CD4-positive, alpha-beta T cell treated with Interferon alpha-2 for 1 hour (primary cell): ENCODE data around the gene DHRS13.
"Not testable (repeated sequence)": the region's sequence is repeated elsewhere in the genome, so short reads cannot be mapped to it uniquely, and the experiment has no call there.

Source experiments
- DNase-seq, 2 donors: peaks; one replicate each; pipeline ENCODE4 v3.0.0-alpha.2; 2020 to 2022

Gene DHRS13

DNA sequence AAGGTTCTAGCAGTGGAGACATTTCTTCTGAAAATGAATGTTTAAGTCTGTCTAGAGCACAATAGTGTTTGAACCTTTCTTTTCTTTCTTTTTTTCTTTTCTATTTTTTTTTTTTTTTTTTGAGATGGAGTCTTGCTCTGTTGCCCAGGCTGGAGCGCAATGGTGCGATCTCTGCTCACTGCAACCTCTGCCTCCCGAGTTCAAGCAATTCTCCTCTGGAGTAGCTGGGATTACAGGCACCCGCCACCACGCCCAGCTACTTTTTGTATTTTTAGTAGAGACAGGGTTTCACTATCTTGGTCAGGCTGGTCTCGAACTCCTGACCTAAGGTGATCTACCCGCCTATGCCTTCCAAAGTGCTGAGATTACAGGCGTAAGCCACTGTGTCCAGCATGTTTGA, 31.6 kb upstream of the DHRS13 start:
- DNase-seq: not testable (repeated sequence)

DNA sequence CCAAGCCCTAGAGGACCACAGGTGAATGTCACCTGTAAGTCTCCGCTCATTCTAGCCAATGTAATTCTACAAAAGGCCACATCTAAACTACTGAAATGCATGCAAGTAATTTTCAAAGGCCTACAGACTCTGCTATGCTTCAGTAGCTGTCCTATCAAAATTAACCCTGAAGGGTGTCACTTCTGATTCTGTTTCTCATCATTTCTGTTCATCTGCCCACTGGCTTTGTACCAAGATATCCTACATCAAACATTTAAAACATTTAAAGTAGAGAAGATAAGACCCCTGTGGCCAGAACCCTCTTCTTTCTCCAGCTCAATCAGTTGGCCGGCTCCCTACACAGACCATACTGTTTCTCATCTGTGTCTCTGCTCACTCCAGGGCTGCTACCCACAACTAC, 26.9 kb upstream of the DHRS13 start:
- DNase-seq: no peak

DNA sequence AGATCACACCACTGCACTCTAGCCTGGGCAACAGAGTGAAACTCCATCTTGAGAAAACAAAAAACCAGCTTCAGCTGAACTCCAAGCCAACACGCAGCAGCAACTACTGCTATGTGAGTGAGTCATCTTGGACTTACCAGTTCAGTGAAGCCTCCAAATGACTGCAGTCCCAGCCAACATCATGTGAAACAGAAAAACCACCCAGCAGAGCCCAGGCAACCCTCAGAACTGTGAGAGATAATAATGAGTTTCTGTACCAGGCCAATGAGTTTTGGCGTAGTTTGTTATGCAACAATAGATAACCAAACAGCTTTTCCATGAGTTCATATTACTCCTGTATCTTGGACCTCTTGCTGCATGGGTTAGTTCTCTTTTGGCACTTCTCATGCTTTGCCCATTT, 25.2 kb upstream of the DHRS13 start:
- DNase-seq: peak; percentile 11 to 21

DNA sequence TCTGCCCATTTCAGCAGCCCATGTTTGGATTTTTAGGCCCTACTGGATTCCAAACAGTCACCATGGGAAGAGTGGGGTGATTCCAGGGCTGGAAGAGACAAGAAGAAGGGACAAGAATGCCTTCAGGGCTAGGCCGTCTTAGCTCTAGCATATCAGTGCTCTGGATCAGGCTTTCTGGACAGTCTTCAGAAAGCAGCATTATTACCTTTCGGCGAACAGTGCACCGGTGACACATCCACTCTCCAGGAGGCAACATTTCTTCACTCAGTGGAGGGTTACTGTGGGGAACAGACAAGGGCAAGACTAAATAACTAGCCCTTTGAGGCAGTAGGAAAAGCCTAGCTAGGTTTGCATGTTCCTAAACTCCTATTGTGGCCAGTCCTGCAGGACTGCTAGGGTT, 23.9 kb upstream of the DHRS13 start:
- no peak for DNase-seq

DNA sequence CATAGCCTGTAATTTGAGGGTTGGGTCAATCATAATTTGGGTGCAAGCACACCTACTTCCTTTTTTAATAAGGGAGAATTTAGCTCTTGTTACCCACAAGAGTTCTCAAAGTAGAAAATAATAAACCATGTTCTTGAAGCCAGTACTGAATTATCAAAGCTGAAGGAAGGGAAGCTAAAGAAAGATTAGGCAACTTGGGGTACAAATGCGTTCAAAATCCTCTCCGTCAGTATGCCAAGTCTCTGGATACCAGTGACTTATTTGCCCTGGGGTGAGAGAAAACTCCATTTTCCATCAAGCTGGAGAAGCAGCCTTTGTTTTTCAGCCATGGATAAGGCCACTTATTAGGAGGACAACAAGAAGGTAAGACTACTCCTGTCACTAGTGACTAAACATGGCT, 23.5 kb upstream of the DHRS13 start:
- no peak for DNase-seq

DNA sequence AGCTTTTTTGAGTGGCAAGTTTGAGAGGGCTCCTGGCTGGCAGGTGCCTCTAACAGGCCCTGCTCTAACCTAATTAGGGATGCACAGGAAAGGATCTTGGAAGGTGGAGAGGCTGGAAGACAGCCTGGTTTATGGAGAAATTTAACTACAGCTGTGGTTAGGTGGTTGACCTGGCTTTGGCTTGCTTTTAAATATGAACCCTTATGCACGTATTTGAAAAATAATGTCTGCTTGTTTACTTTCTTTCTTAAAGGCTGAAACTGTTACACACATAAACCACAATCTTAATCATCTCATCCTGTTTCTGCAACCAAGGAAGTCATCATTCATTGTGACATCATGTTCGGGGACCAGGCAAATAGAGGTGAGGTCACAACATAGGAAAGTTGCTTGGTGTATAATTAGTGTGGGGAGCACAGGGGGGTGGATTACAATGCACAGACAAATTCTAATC, 23.1 kb upstream of the DHRS13 start:
- peak; percentile 74 to 89 for DNase-seq

DNA sequence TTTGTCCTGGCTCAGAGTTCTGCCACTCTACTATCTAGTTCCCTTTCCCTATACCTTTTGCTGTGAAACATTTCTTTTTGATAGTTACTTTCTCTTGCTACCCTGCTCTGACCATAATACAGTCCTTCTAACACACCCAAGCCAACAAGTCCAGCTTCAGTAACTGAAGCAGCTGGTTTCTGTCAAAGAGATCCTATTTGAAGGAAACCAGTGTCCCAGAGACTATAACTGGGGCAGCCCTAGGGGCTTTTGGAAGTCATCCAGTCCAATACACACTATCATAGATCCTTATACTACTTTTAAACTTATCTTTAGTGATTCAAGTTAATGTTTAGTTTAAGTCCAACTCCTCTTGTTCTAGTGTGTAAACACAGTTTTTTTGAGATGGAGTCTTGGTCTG, 17.3 kb upstream of the DHRS13 start:
- DNase-seq: no peak

DNA sequence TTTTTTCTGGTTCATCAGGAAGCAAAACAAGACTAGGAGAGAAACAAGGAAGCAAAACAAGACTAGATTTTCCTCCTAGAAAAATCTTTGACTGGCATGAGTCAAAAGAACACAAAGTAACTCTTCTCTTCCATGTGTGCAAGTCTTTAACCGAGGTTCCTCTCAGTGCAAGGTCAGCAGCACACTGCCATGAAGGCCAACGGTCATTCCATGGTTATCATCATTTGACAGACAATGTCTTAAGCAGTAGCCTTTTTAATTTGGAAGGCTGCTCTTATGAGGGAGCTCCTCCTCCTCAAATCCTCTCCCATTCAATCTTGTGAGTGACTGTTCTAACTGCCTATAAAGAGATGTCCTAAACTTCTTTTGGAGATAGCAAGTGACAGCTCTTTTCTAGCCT, 15.4 kb upstream of the DHRS13 start:
- no peak for DNase-seq

DNA sequence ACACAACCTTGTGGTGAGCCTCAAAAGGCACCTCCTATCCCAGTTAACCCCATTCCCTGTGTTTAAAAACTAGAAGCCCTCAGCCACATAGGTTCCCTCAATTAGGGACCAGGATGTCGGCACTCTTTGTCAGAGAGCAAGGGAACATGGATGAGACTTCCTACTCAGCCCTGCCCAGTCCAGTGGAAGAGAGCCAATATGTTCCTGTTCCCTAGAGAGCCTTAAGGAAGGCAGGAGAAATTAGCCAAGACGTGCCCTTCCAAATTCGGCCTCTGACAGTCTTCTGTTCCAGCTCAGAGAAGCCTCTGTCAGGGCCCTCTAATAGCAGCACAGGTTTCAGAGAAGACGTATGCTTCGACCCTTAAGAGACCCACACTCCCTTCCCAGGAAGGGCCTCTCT, 14.6 kb upstream of the DHRS13 start:
- DNase-seq: no peak

DNA sequence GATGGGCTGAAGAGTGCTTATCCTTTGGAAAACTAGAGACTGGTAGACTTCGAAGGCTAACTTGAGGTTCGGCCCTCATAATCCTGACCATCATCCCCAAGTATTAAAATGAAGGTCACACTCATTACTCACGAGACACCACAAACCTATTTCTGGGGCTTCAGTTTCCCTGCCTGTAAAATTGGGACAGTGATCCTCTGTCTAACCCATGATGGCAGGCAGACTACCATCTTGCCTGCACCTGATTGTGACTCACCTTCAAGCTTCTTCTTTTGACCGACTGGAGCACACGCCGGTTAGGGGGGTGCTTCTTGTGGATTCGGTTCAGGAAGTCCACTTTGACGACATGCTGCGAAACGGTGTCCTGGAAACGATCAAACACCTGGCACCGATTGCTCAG, 14.2 kb upstream of the DHRS13 start:
- no peak for DNase-seq

DNA sequence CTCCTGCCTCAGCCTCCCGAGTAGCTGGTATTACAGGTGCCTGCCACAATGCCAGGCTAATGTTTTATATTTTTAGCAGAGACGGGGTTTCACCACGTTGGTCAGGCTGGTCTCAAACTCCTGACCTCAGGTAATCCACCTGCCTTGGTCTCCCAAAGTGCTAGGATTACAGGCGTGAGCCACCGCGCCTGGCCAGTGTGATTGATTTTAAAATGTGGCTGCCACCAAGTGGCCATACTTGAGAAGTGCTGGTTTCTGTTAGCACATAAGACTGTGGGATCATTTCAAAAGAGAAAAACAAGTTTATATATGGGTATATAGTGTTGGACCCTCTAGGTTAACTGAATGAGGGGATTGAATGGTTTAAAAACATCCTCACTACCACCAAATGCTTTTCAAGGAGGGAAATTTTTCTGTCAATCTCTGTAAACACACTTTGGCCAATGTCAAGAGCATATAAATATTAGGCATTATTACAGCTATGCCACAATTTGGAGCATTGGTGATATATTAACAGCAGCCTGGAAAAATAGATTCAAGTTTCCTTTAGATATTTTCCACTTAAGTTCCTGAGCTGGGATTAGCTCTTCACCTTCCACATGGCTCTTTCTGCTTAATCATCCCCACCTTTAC, 13.5 kb upstream of the DHRS13 start:
- peak; percentile 42 to 69 for DNase-seq

DNA sequence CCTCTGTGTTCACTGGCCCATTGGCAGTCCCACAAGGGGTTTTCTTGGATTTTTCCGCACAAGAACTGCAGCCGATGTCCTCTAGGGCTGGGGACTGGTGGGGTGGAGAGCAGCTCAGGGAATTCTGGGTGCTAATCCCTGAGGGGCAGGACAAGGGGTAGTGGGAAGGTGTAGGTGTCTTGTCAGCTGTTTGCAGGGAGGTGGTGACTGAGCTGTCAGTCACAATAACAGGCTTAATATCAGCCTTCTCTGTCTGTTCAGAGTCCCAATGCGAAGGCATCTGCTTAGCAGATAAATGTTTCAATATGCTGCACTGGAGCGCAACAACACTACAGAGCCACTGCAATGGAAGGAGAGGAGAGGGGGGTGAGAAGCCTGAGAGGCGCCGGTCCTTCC, 10.1 kb upstream of the DHRS13 start:
- no peak for DNase-seq

DNA sequence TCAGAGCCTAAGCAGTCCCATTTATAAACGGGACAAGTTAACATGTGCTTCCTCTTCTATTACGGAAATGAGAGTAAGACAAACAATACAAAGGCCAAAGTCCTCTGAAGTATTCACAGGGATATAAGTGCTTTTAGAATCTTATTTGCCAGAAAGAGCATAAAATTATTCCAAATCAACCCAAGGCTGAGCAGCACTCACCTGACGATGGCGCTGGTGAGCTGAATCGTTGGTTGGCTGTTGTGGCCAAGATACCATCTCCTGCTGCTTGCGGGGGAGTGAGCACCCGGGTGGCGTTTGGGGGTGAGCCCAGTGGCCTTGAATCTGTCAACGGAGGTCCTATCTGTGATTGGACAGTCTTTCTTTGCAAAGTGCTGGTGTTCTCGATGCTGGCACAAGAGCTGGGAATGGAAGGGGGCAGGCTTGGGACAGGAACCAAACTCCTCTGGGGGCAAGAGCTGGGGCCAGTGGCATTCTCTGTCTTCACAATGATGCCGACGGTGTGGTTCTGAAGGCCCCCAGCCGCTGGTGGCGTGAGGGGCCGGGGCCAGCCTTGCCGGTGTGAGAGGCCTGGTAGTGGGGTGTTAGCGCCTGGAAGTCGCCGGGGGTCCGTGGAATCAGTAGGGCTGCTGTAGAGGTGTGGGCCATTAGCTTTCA, 9.5 kb upstream of the DHRS13 start:
- peak in 1 of 2 donors; percentile 20 for DNase-seq

DNA sequence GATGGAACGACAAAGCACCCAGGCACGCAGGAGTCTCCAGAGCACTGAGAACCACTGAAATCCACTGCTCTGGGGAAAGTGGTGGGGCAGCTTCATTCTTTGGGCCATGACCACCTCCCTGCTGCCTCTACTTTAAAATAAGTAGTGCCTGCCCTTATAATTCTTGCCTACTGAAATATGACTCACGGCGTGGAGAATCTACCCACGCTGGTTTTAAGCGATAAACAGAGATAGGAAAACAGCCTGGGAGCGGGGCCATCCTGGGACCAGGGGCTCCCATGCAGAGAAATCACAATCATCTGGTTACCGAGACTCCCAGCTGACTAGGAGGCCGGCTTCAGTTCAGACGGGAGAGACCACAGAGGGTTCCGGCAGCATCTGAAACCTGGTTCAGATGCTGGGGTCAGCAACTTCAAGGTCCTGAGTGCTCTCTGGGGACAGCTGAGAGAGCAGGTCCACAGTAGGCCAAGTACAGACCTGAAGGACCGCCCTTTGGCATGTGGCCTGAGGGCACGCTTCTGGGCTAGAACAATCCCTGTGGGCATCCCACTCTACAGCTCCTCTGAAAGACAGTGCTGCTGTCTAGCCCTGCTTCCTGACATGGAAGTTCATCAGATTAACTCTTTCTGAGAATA, 8.6 kb upstream of the DHRS13 start:
- no peak for DNase-seq

DNA sequence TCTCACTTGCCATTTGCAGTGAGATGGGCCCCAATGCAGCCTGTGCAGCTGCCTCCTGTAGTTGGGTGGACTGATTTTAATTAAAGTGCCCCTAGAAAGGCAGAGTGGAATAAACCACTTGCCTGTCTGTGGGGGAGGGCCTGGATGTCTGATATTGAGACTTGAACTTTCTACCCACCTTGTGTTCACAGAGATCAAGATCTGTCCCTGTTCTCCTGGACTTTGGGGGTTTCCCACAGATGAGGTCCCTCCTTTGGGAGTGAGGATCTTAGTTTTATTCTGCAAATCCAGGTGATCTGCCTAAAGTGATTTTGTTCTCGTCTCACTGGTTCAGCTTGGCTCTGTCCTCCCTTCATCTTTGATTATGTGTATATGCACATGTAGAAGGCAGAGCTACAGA, 7.7 kb upstream of the DHRS13 start:
- no peak for DNase-seq

DNA sequence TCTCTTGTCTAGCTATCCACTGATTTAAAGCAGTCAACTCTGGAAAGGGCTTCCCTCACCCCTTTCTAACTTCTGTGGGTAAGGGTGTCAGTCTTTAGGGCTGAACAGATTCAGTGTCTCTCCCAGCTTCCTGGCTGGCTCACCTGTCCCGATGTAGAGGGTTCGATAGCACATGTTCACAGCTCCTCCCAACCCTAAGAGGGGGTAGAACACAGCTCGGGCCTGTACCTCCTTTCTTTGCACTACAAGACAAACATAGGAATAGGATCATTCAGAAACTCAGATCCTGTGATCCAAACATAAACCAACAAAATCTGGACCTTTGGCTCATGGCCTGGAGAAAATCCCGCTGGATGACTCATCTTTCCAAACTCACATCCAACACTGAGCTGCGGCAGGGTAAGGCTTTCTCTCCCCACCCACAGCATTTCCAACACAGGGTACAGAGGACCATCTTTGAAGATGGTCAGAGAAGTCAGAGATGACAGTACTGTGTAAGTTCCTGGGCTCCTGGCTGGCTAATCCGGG, 5.8 kb upstream of the DHRS13 start:
- no peak for DNase-seq

DNA sequence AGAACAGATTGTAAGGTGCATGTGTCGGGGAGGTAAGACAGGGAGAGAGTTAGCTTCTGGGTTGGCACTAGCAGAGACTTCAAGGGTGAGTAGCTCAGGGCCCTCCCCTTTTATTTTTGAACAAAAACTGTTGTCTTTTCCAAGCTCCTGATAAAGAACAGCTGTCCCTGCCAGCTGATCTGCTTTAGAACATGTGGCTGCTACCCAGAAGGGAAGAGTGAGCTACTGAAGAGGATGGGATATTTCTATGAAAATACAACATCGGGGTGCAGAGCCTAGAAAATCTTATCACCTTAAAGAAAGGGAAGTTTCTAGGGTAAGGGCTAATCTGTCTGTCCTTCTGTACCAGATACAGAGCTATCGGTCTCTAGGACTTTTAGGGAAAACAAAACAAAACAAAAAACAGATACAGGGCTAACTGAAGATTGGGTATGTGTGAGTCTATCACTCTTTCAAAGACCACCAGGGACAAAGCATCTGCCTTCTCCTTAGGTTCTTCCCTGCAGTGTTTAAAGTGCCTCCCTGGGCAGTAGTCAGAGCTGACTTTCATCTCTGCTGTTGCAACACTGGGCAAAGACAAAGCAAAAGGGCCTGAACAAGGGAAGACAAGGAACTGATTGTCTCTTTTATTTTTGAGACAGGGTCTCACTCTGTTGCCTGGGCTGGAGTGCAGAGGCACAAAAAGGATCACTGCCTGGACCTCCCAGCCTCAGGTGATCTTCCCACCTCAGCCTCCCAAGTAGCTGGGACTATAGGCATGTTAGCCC, 5.0 kb upstream of the DHRS13 start:
- DNase-seq: no peak

DNA sequence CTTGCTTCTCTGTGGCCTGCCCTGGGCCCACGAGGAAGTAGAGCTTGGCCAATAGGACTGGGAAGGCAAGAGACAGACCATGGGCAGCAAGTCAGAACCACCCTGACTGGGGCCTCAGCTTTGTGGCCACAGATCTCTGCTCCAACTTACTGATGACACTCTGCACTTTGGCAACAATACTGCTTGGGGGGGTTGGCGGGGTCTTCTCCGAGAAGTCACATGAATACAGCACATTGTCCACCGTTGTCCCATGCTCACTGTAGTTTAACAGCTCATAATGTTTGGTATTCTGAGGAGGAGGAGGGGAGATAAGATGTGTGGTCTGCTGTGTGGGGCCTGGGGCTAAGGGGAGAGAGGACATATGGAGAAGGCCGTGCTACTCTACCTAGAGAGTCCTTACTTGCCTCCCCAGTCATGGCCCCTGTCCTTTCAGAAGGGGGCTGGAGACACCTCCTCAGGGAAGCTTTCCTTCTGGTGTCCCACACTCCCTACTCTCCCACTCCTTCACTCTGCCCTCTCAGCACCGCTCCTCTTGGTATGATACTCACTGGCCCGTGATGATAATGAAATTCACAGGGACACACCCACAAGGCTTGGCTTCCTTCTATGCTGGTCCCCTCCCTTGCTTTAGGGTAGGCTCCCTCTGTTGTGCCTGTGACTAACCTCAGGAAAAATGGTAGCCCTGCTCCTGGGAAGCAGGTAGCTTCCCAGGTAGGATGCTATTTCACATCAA, 4.0 kb upstream of the DHRS13 start:
- DNase-seq: no peak

DNA sequence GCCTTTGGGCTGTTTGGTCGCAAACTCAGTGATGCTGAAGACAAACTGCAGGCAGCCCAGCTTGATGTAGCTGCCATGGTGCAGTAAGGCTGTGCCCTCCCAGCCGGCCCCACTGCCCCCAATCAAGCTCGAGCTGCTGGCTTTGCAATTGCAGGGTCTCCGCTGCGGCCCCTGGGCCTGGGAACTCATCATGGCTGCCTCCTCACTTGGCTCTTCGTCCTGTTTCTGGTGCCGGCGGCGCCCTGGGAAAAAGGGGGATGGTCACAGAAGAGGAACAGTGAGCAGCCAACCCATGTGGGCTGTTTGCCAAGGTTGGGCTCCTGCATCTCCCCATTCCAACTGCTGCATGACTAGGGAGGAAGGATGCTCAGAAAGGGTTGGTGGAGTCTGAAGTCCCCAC, 3.4 kb upstream of the DHRS13 start:
- DNase-seq: no peak

DNA sequence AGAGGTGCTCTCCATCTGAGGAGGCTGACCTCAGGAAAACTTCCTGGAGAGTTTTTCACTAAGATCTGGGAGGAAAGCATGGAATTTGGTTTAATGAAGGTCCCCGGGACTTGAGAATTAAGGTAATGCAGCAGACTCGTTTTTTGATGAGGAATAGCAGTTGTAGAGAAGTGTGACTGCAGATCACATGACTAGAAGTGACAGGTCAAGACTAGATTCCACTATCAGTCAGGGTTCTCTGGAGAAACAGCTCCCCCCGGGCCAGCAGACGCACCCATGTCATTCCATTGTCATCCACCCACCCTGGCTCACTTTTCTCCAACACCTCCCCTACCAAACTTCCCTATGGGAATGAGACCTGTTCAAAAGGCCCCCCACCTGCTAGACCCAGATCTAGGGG, 1.9 kb upstream of the DHRS13 start:
- DNase-seq: no peak

DNA sequence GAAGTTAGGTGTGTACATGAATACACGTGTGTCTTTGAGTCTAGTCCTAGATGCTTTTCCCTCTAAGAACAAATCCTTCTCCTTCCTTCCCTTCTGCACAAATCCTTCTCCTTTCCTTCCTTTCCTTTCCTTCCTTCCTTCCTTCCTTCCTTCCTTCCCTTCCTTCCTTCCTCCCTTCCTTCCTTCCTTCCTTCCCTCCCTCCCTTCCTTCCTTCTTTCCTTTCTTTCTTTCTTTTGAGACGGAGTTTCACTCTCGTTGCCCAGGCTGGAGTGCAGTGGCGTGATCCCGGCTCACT, 615 bp upstream of the DHRS13 start:
- not testable (repeated sequence) for DNase-seq

DNA sequence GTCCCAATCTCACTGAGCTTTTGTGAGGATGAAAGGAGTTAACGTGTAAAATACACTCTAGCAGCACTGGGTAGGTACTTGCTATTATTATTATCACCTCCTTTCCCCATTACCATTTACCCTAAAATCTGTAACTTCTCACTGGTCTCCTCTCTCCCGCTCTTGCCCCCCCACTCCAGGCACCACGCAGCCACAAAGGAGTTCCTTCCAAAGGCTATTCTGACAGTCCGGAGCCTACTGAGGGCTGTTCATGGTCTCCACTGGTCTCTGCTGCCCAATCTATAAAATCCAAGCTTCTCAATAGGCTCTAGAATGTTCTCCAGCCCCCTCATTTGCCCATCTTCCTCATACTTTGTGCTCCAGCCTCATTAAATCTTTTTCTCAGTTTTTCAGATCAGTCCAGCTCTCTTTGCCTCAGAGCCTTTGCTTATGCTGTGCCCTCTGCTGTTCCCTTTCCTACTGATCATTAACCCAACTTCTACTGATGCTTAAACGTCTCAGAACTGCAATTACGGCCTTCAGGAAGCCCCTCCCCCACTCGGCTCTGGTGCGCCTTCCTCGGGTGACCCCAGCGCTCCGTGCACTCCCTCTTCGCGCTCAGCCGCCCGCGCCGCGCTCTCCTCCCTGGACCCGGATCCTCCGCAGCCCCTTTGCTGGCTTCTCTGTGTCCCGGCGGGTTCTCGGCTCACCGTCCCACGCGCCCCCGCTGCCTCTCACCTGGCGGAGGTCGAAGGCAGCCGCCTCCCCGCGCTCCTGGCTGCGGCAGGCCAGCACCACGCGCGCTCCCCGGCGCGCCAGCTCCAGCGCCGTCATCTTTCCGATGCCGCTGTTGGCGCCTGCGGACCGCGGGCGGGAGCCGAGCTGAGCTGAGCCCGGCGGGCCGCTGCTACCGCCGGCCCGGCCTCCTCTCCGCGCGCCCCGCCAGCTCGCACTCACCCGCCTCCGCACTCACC, 737 bp downstream of the DHRS13 start:
- peak; percentile 14 to 57 for DNase-seq
